Measurements from ENCODE around the gene MLLT11. TPM values are rescaled to one million over a fixed set of nuclear protein-coding genes. Genes with fewer than 3 reads are reported as not detected.
"Not testable (repeated sequence)": the region's sequence is repeated elsewhere in the genome, so short reads cannot be mapped to it uniquely, and the experiment has no call there.

Gene MLLT11
- total RNA-seq, 1 experiment from 2014 or later: 23.3 TPM

- peaks cover 14% of the 10 kb centered on the region for H3K79me2 ChIP-seq (ENCODE audit: low read depth)
- peak within 1 kb of the TSS; percentile 97 for H2AFZ ChIP-seq
- H3K36me3 ChIP-seq (ENCODE audit: low read depth): no peaks in the 10 kb centered on the region
- TSS peak; percentile 81 for BruUV-seq (replicated peaks)
- H3K9me2 ChIP-seq (ENCODE audit: insufficient read depth): no peaks in the 10 kb centered on the region
- H3K4me3 ChIP-seq: peak within 1 kb of the TSS; percentile 84
- no peaks in the 10 kb centered on the region for H3K9me3 ChIP-seq (ENCODE audit: insufficient read depth, low read depth)
- H3K27ac ChIP-seq: peak within 1 kb of the TSS; percentile 89
- peaks cover 27% of the 10 kb centered on the region for H3F3A ChIP-seq (ENCODE audit: insufficient read depth, low read depth)
- H4K20me1 ChIP-seq (ENCODE audit: insufficient read depth): no peaks in the 10 kb centered on the region
- no peaks in the 10 kb centered on the region for H3K27me3 ChIP-seq (ENCODE audit: insufficient read depth, low read depth)
- H3K4me2 ChIP-seq: peak within 1 kb of the TSS; percentile 94
- TF ChIP-seq CTCF (conservative IDR thresholded peaks at IDR 0.05): peak; percentile 87
- no peak for TF ChIP-seq EZH2 (IDR thresholded peaks at IDR 0.05; ENCODE audit: low read depth)
- ChIA-PET CTCF (interaction anchor here (0.6 to 1.0 kb wide), 5 partner anchors 9 to 505 kb away, joined by 3 to 6 read pairs (median 3); no protein-coding TSS in a partner anchor), POLR2A (ENCODE audit: unreplicated experiment) (interaction anchor here (0.5 to 0.7 kb wide), 4 partner anchors 28 to 1040 kb away, joined by 4 to 20 read pairs (median 8); partner anchors contain the start of gene GOLPH3L)
- intact Hi-C loops (cut with micrococcal nuclease; ENCODE audit: unreplicated experiment): loop anchor here (1.0 to 2.0 kb wide), 2 partner anchors 9 to 86 kb away; partner anchors contain the start of gene TNFAIP8L2
- peaks cover 17% of the 10 kb centered on the region for H3K4me1 ChIP-seq (replicated peaks; ENCODE audit: insufficient read depth)
- DNase-seq: peak; percentile 78 to 85
These were observed 10.5 kb downstream of the MLLT11 start, which contains the start of gene GABPB2 for GRCh38 chr1:151070474-151071276. GABPB2 (plus strand) TSS chr1:151070761; CDS start chr1:151088190, 17,429 bp downstream.

- DNase-seq: no peak
- Histone ChIP-seq H3K79me2 (ENCODE audit: low read depth) (peaks cover 14% of the 10 kb centered on the region), H3K4me3 (no peak overlapping the region), H3K9me3 (ENCODE audit: insufficient read depth, low read depth) (no peaks in the 10 kb centered on the region), H3K4me2 (peak overlapping the region; percentile 94; the same call in 1 of the 2 replicates), H4K20me1 (ENCODE audit: insufficient read depth) (no peaks in the 10 kb centered on the region), H3K4me1 (replicated peaks; ENCODE audit: insufficient read depth) (peaks cover 17% of the 10 kb centered on the region), H3F3A (ENCODE audit: insufficient read depth, low read depth) (peaks cover 27% of the 10 kb centered on the region), H3K36me3 (ENCODE audit: low read depth) (no peaks in the 10 kb centered on the region), H3K9me2 (ENCODE audit: insufficient read depth) (no peaks in the 10 kb centered on the region), H2AFZ (no peak overlapping the region), H3K27me3 (ENCODE audit: insufficient read depth, low read depth) (no peaks in the 10 kb centered on the region), H3K27ac (no peak overlapping the region)
- ChIA-PET POLR2A (ENCODE audit: unreplicated experiment) (interaction anchor here (0.5 to 0.6 kb wide), 3 partner anchors 67 to 273 kb away, joined by 4 to 24 read pairs (median 10); no protein-coding TSS in a partner anchor), CTCF (interaction anchor here (0.6 to 0.7 kb wide), 2 partner anchors 16 to 174 kb away, joined by 3 to 5 read pairs; no protein-coding TSS in a partner anchor)
- intact Hi-C loops (cut with micrococcal nuclease; ENCODE audit: unreplicated experiment): no loop called here
- BruUV-seq (replicated peaks): no TSS peak
- TF ChIP-seq EZH2 (IDR thresholded peaks at IDR 0.05; ENCODE audit: low read depth) (no peak), CTCF (conservative IDR thresholded peaks at IDR 0.05) (no peak)
These were observed 12.0 kb downstream of the MLLT11 start for GRCh38 chr1:151072224-151072623.

- H3K27me3 ChIP-seq (ENCODE audit: insufficient read depth, low read depth): no peaks in the 10 kb centered on the region
- no peaks in the 10 kb centered on the region for H3F3A ChIP-seq (ENCODE audit: insufficient read depth, low read depth)
- DNase-seq: no peak
- H3K4me2 ChIP-seq: no peak overlapping the region
- no peaks in the 10 kb centered on the region for H3K9me3 ChIP-seq (ENCODE audit: insufficient read depth, low read depth)
- TF ChIP-seq CTCF (conservative IDR thresholded peaks at IDR 0.05) (no peak), EZH2 (IDR thresholded peaks at IDR 0.05; ENCODE audit: low read depth) (no peak)
- intact Hi-C loops (cut with micrococcal nuclease; ENCODE audit: unreplicated experiment): no loop called here
- no peak overlapping the region for H2AFZ ChIP-seq
- H3K27ac ChIP-seq: peak overlapping the region; percentile 37; the same call in 1 of the 2 replicates
- BruUV-seq (replicated peaks): no TSS peak
- H3K79me2 ChIP-seq (ENCODE audit: low read depth): no peaks in the 10 kb centered on the region
- no peaks in the 10 kb centered on the region for H3K36me3 ChIP-seq (ENCODE audit: low read depth)
- H3K4me1 ChIP-seq (replicated peaks; ENCODE audit: insufficient read depth): no peaks in the 10 kb centered on the region
- POLR2A ChIA-PET (ENCODE audit: unreplicated experiment): no interaction called here
- no peaks in the 10 kb centered on the region for H3K9me2 ChIP-seq (ENCODE audit: insufficient read depth)
- CTCF ChIA-PET: interaction anchor here (0.5 kb wide), 1 partner anchor 12 kb away, joined by 6 read pairs; no protein-coding TSS in a partner anchor
- H3K4me3 ChIP-seq: no peak overlapping the region
- no peaks in the 10 kb centered on the region for H4K20me1 ChIP-seq (ENCODE audit: insufficient read depth)
These were observed 25.9 kb downstream of the MLLT11 start for GRCh38 chr1:151085953-151086559.

- BruUV-seq (replicated peaks); intact Hi-C loops (cut with micrococcal nuclease; ENCODE audit: unreplicated experiment); DNase-seq; H2AFZ ChIP-seq; H3K4me2 ChIP-seq; H3K4me3 ChIP-seq; POLR2A ChIA-PET (ENCODE audit: unreplicated experiment); H3K9me2 ChIP-seq (ENCODE audit: insufficient read depth); H4K20me1 ChIP-seq (ENCODE audit: insufficient read depth); H3F3A ChIP-seq (ENCODE audit: insufficient read depth, low read depth); H3K4me1 ChIP-seq (replicated peaks; ENCODE audit: insufficient read depth); H3K27ac ChIP-seq; H3K9me3 ChIP-seq (ENCODE audit: insufficient read depth, low read depth); H3K27me3 ChIP-seq (ENCODE audit: insufficient read depth, low read depth); H3K79me2 ChIP-seq (ENCODE audit: low read depth); H3K36me3 ChIP-seq (ENCODE audit: low read depth): not testable (repeated sequence)
- CTCF ChIA-PET: interaction anchor here (0.6 kb wide), 1 partner anchor 26 kb away, joined by 3 read pairs; no protein-coding TSS in a partner anchor
These were observed 37.2 kb downstream of the MLLT11 start for GRCh38 chr1:151097426-151097825.

Data from PC-9 (cell line).